ENCODE data around the gene ATP11A.
A peak's percentile ranks its signal among the peaks of the same experiment; 100 is the strongest.
"Not testable (repeated sequence)": the region's sequence is repeated elsewhere in the genome, so short reads cannot be mapped to it uniquely, and the experiment has no call there.

The ATP11A gene

GRCh38 chr13:112800807-112801206 lies 111.0 kb downstream of the ATP11A start:
- not testable (repeated sequence) for DNase-seq

- no peak for DNase-seq
Observed at GRCh38 chr13:112802802-112803195, 113.0 kb downstream of the ATP11A start.

- DNase-seq = peak in 2 of 4 experiments; percentile 10 to 26
Observed at GRCh38 chr13:112803422-112803821, 113.6 kb downstream of the ATP11A start.

GRCh38 chr13:112804374-112804773 lies 114.5 kb downstream of the ATP11A start:
- no peak for DNase-seq

GRCh38 chr13:112806739-112807652 lies 117.2 kb downstream of the ATP11A start:
- DNase-seq = no peak

GRCh38 chr13:112807653-112808376 lies 118.0 kb downstream of the ATP11A start:
- DNase-seq = no peak

GRCh38 chr13:112808377-112809140 lies 118.7 kb downstream of the ATP11A start:
- no peak for DNase-seq

- no peak for DNase-seq
Observed at GRCh38 chr13:112809332-112810315, 119.8 kb downstream of the ATP11A start.

- no peak for DNase-seq
Observed at GRCh38 chr13:112810608-112811007, 120.8 kb downstream of the ATP11A start.

- no peak for DNase-seq
Observed at GRCh38 chr13:112812306-112813055, 122.6 kb downstream of the ATP11A start.

GRCh38 chr13:112813552-112813951 lies 123.7 kb downstream of the ATP11A start:
- DNase-seq = no peak

GRCh38 chr13:112814905-112815585 lies 125.2 kb downstream of the ATP11A start:
- no peak for DNase-seq

- no peak for DNase-seq
Observed at GRCh38 chr13:112815871-112816270, 126.0 kb downstream of the ATP11A start.

GRCh38 chr13:112818040-112818697 lies 128.3 kb downstream of the ATP11A start:
- DNase-seq = no peak

GRCh38 chr13:112818698-112819045 lies 128.8 kb downstream of the ATP11A start:
- DNase-seq = no peak

- DNase-seq = no peak
Observed at GRCh38 chr13:112819111-112819510, 129.3 kb downstream of the ATP11A start.

GRCh38 chr13:112819816-112820215 lies 130.0 kb downstream of the ATP11A start:
- no peak for DNase-seq

GRCh38 chr13:112820318-112820717 lies 130.5 kb downstream of the ATP11A start:
- no peak for DNase-seq

- DNase-seq = no peak
Observed at GRCh38 chr13:112821340-112822055, 131.7 kb downstream of the ATP11A start.
